ENCODE data around the gene ARID5B.

DNA sequence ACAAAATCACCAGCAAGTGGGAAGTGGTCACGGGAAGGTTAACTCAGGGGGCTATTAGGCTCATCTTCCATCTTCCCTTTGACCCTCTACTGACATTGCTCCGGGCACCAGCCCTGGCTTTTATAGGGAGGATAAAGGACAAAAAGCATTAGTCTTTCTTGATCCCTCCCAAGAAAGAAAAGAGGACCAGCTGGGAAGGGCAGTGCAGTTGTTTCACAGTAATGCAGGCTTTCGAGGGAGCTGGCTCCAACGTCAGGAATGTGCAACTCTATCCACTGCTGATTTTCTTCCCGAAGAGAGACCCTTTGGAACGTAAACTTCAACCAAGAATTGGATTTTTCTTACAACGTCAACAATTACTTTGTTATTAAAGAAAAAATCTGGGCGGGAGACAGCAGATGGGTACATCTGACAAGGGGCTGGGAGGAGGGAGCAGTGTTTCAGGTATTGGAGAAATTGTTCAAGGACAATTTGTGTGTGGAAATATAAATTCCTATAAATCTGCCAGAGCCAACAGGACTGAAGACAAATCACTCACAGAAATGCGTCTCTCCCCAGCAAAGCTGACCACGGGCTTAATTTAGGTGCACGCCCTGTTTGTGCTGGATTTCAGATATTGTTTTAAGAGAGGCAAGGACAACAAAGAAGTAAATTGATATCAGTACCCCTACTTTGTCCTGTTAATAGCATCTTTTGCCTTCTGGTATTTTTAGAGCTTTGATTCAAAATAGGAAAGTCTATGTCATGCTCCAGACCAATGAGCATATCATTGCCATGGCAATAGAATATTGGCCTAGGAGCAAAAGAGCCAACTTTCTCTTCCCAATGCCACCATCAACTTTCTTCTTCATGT, 23.4 kb upstream of the ARID5B start:
- TF ChIP-seq CREB1 (CRISPR knock-in tag; IDR thresholded peaks at IDR 0.05) (no peak), NR1H2 (CRISPR knock-in tag; IDR thresholded peaks at IDR 0.05) (no peak)

Measured in WTC11 (cell line).